ENCODE results near the gene NTN3. TPM values are rescaled to one million over a fixed set of nuclear protein-coding genes. Genes with fewer than 3 reads are reported as not detected.

Gene NTN3
- total and polyA plus RNA-seq, 2 of the 8 experiments (the other 6 are each of a cell fraction or from before 2014, with no cell fraction given), result 0.30 to 0.34 TPM

- no peaks in the 10 kb centered on the region for H3K36me3 ChIP-seq (ENCODE audit: control insufficient read depth in 2 of 4, insufficient read depth in 4 of 4, low read length in 3 of 4)
- TF ChIP-seq GTF2F1 (IDR thresholded peaks at IDR 0.05; ENCODE audit: borderline replicate concordance, low read depth, low read length) (no peak), POLR2AphosphoS5 (IDR thresholded peaks at IDR 0.05; ENCODE audit: low read depth, low read length) (no peak), RXRA (IDR thresholded peaks at IDR 0.05; ENCODE audit: insufficient read depth, low read depth, low read length) (no peak), TCF12 (IDR thresholded peaks at IDR 0.05; ENCODE audit: low read depth, low read length) (no peak), SAP30 (IDR thresholded peaks at IDR 0.05; ENCODE audit: insufficient read depth, insufficient replicate concordance, low read length) (no peak), KDM1A (IDR thresholded peaks at IDR 0.05; ENCODE audit: borderline replicate concordance, low read length) (no peak), NANOG (IDR thresholded peaks at IDR 0.05; ENCODE audit: insufficient read depth, low read depth, low read length, poor library complexity, severe bottlenecking) (no peak), CHD1 (IDR thresholded peaks at IDR 0.05; ENCODE audit: low read depth, low read length) (no peak), RAD21 (IDR thresholded peaks at IDR 0.05 in 1 of 2, conservative IDR thresholded peaks at IDR 0.05 in 1 of 2; ENCODE audit: low read depth in 2 of 2, low read length in 2 of 2) (no peak), CHD2 (IDR thresholded peaks at IDR 0.05; ENCODE audit: low read length) (no peak), FOSL1 (IDR thresholded peaks at IDR 0.05; ENCODE audit: insufficient read depth, low read depth, low read length) (no peak), RFX5 (IDR thresholded peaks at IDR 0.05; ENCODE audit: borderline replicate concordance, low read depth, low read length) (no peak)
These were observed 45.2 kb upstream of the NTN3 start for GRCh38 chr16:2425825-2426430.

More at GRCh38 chr16:2425825-2426430, 45.2 kb upstream of the NTN3 start:
- H3K4me1 ChIP-seq (replicated peaks in 1 of 4; ENCODE audit: control insufficient read depth in 3 of 4, insufficient read depth in 4 of 4, low read length in 3 of 4), result peaks cover 0 to 13% (median 6%) of the 10 kb centered on the region in 4 experiments; a peak in 5 of 7 replicates
- no peak overlapping the region for H2BK15ac ChIP-seq (ENCODE audit: low read length)
- H3K9ac ChIP-seq (replicated peaks in 1 of 4; ENCODE audit: extremely low read depth in 1 of 4, low read depth in 3 of 4, low read length in 3 of 4), result no peak overlapping the region
- H4K8ac ChIP-seq (ENCODE audit: extremely low read depth, insufficient read depth, low read length), result no peak overlapping the region
- no peak overlapping the region for H3K23ac ChIP-seq (ENCODE audit: insufficient read length)
- H2BK12ac ChIP-seq (ENCODE audit: low read depth, low read length), result no peak overlapping the region
- H3K4ac ChIP-seq (replicated peaks; ENCODE audit: insufficient read length, low read depth, low read length), result no peak overlapping the region
- CTCF ChIA-PET (ENCODE audit: partially characterized antibody), result interaction anchor here (1.0 to 2.8 kb wide), 3 partner anchors 9 to 174 kb away, joined by 3 to 9 read pairs (median 5); partner anchors contain the start of gene ECI1
- DNase-seq (ENCODE audit: low read depth in 1 of 2, low spot score in 2 of 2) (no peak), FAIRE-seq (no peak)
- H3K79me1 ChIP-seq (ENCODE audit: low read depth, low read length), result no peaks in the 10 kb centered on the region
- no peak overlapping the region for H3K18ac ChIP-seq (ENCODE audit: extremely low read depth, low read length)
- no peak overlapping the region for H3K4me3 ChIP-seq (ENCODE audit: extremely low read depth in 1 of 4, insufficient read depth in 2 of 4, low read depth in 3 of 4, low read length in 4 of 4)
- H3K27ac ChIP-seq (ENCODE audit: low read depth, low read length), result no peak overlapping the region
- H2AK5ac ChIP-seq (ENCODE audit: low read depth, low read length), result no peak overlapping the region
- no peak overlapping the region for H4K91ac ChIP-seq (replicated peaks; ENCODE audit: insufficient read length, low read length)
- H3K14ac ChIP-seq (ENCODE audit: insufficient read length), result no peak overlapping the region
- no peak overlapping the region for H2AFZ ChIP-seq (ENCODE audit: low read length)
- H3K56ac ChIP-seq (replicated peaks; ENCODE audit: insufficient read length, low read depth, low read length), result no peak overlapping the region
- no peak overlapping the region for H3K4me2 ChIP-seq (ENCODE audit: insufficient read depth in 1 of 2, low read depth in 2 of 2, low read length in 2 of 2)
- POLR2A ChIA-PET (ENCODE audit: partially characterized antibody), result interaction anchor here (0.7 kb wide), 1 partner anchor 157 kb away, joined by 3 read pairs; no protein-coding TSS in a partner anchor
- no peaks in the 10 kb centered on the region for H3K9me3 ChIP-seq (ENCODE audit: insufficient read depth in 2 of 2, low read depth in 1 of 2, low read length in 1 of 2)
- no peak overlapping the region for H2BK120ac ChIP-seq (replicated peaks; ENCODE audit: low read depth, low read length)
- no peak overlapping the region for H4K5ac ChIP-seq (ENCODE audit: insufficient read length, low read depth, low read length)
- peaks cover 0 to 9% (median 2%) of the 10 kb centered on the region in 4 experiments; a peak in 2 of 7 replicates for H3K27me3 ChIP-seq (replicated peaks in 1 of 4; ENCODE audit: control insufficient read depth in 3 of 4, extremely low read depth in 1 of 4, insufficient read depth in 3 of 4, low read length in 3 of 4)
- peaks cover 12% of the 10 kb centered on the region; the same call in 1 of the 2 replicates for H3K23me2 ChIP-seq (ENCODE audit: low read depth, low read length)
- WGBS, 2 experiments (ENCODE audit: extremely low coverage in 1 of 2, insufficient coverage in 1 of 2, insufficient read length in 1 of 2, insufficient replicate concordance in 2 of 2, low coverage in 1 of 2, low lambda C conversion rate in 2 of 2, missing lambda C conversion rate in 1 of 2), result 88% methylated on average over 13 of the region's 13 CpGs; no CpG with 5 or more reads in 1 of the 2 experiments
- peaks cover 0 to 12% of the 10 kb centered on the region in 2 experiments; a peak in 2 of 4 replicates for H3K79me2 ChIP-seq (ENCODE audit: control insufficient read depth in 1 of 2, insufficient read depth in 2 of 2, low read length in 2 of 2)
- no peak overlapping the region for H2BK5ac ChIP-seq (ENCODE audit: low read depth, low read length)
- peaks cover 8% of the 10 kb centered on the region in 2 experiments for H4K20me1 ChIP-seq (replicated peaks in 1 of 2; ENCODE audit: control insufficient read depth in 1 of 2, insufficient read depth in 2 of 2, low read length in 2 of 2)
- H2BK20ac ChIP-seq (ENCODE audit: low read length), result no peak overlapping the region
